T47D (cell line): ENCODE data around the gene PRR14L.

Experiments used
- DNase-seq, 2 experiments: peaks; one replicate each; pipeline versions ENCODE4 v3.0.0 to v3.0.0-alpha.2; 2011 to 2012; ENCODE audit warnings: low read depth in 1 of 2, low spot score in 1 of 2
- JUND ChIP-seq: IDR thresholded peaks from 2 replicates; pipeline ENCODE4 v1.6.1; 2012; ENCODE audit warnings: low read depth
- in situ Hi-C: cut with HindIII; loops from 2 replicates; pipeline ENCODE4 v1.10.0; 2016; ENCODE audit warnings: low sequenced_read_pairs, low pct_unique_long_range_greater_than_20kb

Gene PRR14L

DNA sequence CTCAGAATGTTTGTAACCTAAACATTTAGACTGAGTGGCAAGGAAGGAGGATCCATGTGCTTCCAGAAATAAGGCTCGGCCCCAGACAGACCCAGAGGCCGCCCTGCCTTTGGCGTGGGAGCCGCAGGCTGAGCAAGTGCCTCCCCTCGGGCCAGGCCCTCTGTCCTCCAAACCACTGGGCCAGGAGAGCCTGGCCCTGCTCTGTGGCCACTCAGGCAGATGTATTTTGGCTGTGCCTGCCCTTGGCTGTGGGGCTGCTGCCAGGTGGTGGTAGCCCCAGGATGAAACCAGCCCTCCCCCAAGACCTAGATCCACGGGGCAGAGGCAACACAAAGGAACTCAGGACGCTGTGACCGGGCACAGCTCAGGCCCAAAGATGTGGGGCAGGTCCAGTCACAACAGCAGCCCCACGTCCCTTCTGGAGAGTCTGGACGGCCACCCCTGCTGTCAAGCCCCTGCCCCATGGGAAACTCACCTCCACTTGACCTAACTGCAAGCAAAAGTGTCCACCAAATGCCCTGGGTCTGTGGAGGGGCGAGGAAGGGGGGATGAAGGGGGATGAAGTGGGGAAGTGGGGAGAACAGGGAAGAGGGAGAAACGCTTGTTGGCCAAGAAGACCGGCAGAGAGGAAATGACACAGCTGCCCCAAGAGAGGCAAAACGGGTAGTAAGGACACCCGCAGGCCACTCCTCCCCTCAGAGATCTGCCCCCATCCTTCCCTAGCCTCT, 111.9 kb downstream of the PRR14L start:
- TF ChIP-seq JUND = no peak
- DNase-seq = peak in 1 of 2 experiments; percentile 88
- in situ Hi-C loops = no loop called here

DNA sequence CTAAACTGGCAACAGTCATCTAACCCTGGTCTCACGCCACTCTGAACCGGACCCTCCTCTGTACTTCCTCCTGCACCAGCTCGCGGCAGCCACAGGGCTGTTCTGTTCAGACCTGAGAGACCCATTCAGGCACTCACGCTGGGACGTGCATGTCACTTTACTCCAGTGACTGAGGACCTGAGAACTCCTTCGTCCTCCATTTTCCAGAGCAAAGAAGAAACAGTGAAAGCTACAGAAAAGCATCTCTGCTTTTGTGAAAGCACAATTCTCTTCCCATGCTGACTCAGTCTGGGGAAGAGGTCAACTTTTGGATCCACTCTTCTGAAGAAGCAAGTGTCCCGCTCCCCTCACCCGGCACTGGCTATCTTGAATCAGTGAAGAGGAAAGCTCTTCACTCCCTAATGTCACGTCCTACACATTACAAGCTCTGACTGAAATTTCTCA, 112.5 kb downstream of the PRR14L start:
- in situ Hi-C loops = no loop called here
- TF ChIP-seq JUND = no peak
- no peak for DNase-seq

DNA sequence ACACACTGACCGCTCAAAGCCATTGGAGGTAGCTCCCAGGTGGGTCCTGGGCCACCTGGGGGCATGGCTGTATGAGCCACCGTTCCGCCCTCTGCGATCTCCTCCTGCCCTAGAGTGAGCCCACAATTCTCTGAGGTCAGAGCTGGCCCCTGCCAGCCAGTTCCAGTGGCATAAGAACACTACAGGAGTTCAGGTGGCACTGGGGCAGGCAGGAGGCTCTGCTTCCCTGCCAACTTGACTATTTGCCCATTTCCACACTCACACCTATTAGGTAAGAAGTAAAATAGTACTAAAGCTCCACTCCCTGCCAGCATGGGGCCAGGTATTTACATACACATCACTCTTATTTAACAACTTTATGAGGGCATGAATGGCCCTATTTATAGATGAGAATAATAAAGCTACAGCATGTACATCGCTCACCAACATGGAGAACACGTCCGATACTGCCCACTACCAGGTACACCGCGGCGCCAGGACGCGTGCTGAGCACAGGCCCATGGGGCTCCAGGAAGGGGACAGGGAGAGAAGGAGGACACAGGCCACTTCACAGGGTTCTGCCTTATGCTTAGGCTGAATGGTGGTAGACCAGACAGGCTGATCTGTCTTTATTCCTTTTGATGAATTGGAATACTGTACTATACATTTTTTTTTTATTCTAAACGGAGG, 114.2 kb downstream of the PRR14L start:
- in situ Hi-C loops = no loop called here
- no peak for DNase-seq
- no peak for TF ChIP-seq JUND

DNA sequence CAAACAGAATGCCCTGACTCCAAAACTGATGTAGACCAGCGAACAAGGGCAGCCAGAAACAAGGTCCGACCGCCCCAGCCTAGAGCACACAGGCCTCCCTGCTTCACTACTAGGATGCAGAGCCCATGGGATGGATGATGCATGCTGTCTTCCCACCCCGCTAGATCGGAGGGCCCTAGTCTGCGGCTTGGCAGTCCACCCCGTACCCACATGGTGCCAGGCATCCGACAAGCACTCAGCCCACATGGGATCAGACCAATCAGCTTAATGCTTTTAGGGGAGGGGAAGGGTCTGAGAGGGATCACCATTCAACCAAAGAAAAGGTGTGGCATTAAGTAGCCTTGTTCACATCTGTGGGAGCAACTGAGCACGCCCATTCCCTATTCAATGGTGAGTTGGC, 118.5 kb downstream of the PRR14L start:
- DNase-seq = no peak
- in situ Hi-C loops = no loop called here
- no peak for TF ChIP-seq JUND
